Tibial artery (tissue), 4 donors: ENCODE measurements around the gene MYH15.

Experiments used
- DNase-seq, 2 donors: peaks; one replicate each; pipeline ENCODE4 v3.0.0-alpha.2; 2019
- H3K27ac ChIP-seq, 2 donors: fragments of 200-600 bp; sonication (generic) in 1 of 2; 1 replicate in 1 of 2; 2 replicates in 1 of 2; pipeline ENCODE4 v1.5.1; 2018 to 2019; ENCODE audit warnings: mild to moderate bottlenecking in 1 of 2
- H3K27me3 ChIP-seq, 2 donors: fragments of 200-600 bp; sonication (generic) in 1 of 2; one replicate each; pipeline versions ENCODE4 v1.5.1 to v1.6.0; 2016 to 2019
- H3K36me3 ChIP-seq, 3 donors: fragments of 200-600 bp; sonication (generic) in 2 of 3; one replicate each; pipeline ENCODE4 v1.5.1; 2016 to 2019; ENCODE audit warnings: mild to moderate bottlenecking in 2 of 3
- H3K4me1 ChIP-seq, 4 donors: fragments of 200-600 bp; sonication (generic) in 2 of 4; 1 replicate in 3 of 4; 2 replicates in 1 of 4; pipeline ENCODE4 v1.5.1; 2016 to 2019
- H3K4me3 ChIP-seq, 2 donors: fragments of 200-600 bp; sonication (generic) in 1 of 2; 1 replicate in 1 of 2; 2 replicates in 1 of 2; pipeline ENCODE4 v1.5.1; 2018 to 2019; ENCODE audit warnings: mild to moderate bottlenecking in 2 of 2
- H3K9me3 ChIP-seq, 3 donors: fragments of 200-600 bp; sonication (generic) in 1 of 3; one replicate each; pipeline ENCODE4 v1.5.1; 2016 to 2019
- intact Hi-C: fragments of 100-400 bp; cut with DNase I; formaldehyde crosslinking; loops from one replicate; pipeline ENCODE4 v1.15.0; 2023; ENCODE audit warnings: low total_unique reads
- TF ChIP-seq, protein P1 (sequence below), 2 experiments: fragments of 200-600 bp in 1 of 2; fragments of 450-650 bp in 1 of 2; IDR thresholded peaks; one replicate each; pipeline ENCODE4 v1.5.1; 2017 to 2019; ENCODE audit warnings: antibody characterized with exemption in 2 of 2, mild to moderate bottlenecking in 1 of 2, moderate library complexity in 1 of 2

The MYH15 gene

DNA sequence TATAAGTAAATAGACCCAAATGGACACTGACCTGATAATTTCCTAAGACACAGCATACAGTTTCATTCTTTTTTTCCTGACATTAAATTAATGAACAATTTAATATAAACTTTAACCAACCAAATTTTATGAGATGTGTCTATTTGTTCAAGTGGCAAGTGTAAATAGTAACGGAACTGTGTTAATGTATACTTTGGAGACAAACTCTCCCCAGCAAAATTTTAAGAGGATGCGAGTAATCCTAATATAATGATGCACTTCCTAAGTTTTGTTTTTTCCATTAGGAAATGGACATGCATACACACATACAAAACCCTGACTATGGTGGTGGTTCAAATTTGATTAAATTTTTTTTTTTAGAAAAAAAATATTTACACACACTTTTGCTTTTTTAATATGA lies 38.5 kb upstream of the MYH15 start:
- no peaks in the 10 kb centered on the region for H3K36me3 ChIP-seq
- no peaks in the 10 kb centered on the region for H3K27me3 ChIP-seq
- no peak overlapping the region for H3K27ac ChIP-seq
- no peak overlapping the region for H3K4me3 ChIP-seq
- intact Hi-C loops = no loop called here
- no peaks in the 10 kb centered on the region for H3K9me3 ChIP-seq
- TF ChIP-seq, protein P1, sequence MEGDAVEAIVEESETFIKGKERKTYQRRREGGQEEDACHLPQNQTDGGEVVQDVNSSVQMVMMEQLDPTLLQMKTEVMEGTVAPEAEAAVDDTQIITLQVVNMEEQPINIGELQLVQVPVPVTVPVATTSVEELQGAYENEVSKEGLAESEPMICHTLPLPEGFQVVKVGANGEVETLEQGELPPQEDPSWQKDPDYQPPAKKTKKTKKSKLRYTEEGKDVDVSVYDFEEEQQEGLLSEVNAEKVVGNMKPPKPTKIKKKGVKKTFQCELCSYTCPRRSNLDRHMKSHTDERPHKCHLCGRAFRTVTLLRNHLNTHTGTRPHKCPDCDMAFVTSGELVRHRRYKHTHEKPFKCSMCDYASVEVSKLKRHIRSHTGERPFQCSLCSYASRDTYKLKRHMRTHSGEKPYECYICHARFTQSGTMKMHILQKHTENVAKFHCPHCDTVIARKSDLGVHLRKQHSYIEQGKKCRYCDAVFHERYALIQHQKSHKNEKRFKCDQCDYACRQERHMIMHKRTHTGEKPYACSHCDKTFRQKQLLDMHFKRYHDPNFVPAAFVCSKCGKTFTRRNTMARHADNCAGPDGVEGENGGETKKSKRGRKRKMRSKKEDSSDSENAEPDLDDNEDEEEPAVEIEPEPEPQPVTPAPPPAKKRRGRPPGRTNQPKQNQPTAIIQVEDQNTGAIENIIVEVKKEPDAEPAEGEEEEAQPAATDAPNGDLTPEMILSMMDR (IDR thresholded peaks at IDR 0.05) = no peak
- DNase-seq = no peak
- H3K4me1 ChIP-seq = peaks cover 0 to 7% (median 0%) of the 10 kb centered on the region in 4 donors

- H3K36me3 ChIP-seq = no peaks in the 10 kb centered on the region
- H3K4me1 ChIP-seq = peaks cover 0 to 7% (median 0%) of the 10 kb centered on the region in 4 donors
- intact Hi-C loops = no loop called here
- H3K27me3 ChIP-seq = no peaks in the 10 kb centered on the region
- no peak for DNase-seq
- TF ChIP-seq, protein P1 (IDR thresholded peaks at IDR 0.05) = no peak
- no peak overlapping the region for H3K4me3 ChIP-seq
- H3K9me3 ChIP-seq = no peaks in the 10 kb centered on the region
- H3K27ac ChIP-seq = no peak overlapping the region
These were observed 37.9 kb upstream of the MYH15 start for GRCh38 chr3:108548304-108548703.

- TF ChIP-seq, protein P1 (IDR thresholded peaks at IDR 0.05) = no peak
- intact Hi-C loops = no loop called here
- Histone ChIP-seq H3K36me3 (no peaks in the 10 kb centered on the region), H3K27ac (peak overlapping the region in 1 of 2 donors; percentile 13), H3K27me3 (no peaks in the 10 kb centered on the region), H3K4me1 (no peaks in the 10 kb centered on the region), H3K9me3 (no peaks in the 10 kb centered on the region), H3K4me3 (peak overlapping the region in 1 of 2 donors; percentile 5)
- DNase-seq = no peak
These were observed 36.3 kb upstream of the MYH15 start for GRCh38 chr3:108546692-108547091.

GRCh38 chr3:108546247-108546646 lies 35.9 kb upstream of the MYH15 start:
- TF ChIP-seq, protein P1 (IDR thresholded peaks at IDR 0.05) = no peak
- intact Hi-C loops = no loop called here
- Histone ChIP-seq H3K9me3 (no peaks in the 10 kb centered on the region), H3K27ac (peak overlapping the region in 1 of 2 donors; percentile 13), H3K4me1 (no peaks in the 10 kb centered on the region), H3K36me3 (no peaks in the 10 kb centered on the region), H3K4me3 (peak overlapping the region; percentile 5 to 7), H3K27me3 (no peaks in the 10 kb centered on the region)
- no peak for DNase-seq

DNA sequence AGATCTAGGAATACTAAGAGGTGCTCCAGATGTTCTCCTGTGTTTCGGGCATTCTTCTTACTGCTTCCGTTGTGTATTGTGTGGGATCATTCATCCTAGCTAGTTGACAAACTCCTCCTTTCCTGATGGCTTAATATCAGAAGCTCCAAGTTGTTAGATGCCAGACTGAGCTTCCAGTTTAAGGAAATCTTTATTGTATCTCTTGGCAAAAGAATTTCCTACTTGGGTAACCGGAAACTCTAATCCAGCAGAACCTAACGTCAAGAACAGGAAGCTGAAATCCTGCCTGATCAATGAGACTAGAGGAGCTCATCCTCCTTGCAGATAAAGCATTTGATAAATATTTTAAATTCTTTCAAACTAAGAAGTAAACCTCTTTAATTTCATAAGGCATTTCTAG lies 27.7 kb upstream of the MYH15 start:
- Histone ChIP-seq H3K27ac (no peak overlapping the region), H3K36me3 (no peaks in the 10 kb centered on the region), H3K9me3 (no peaks in the 10 kb centered on the region), H3K27me3 (no peaks in the 10 kb centered on the region), H3K4me1 (no peaks in the 10 kb centered on the region), H3K4me3 (no peak overlapping the region)
- DNase-seq = no peak
- TF ChIP-seq, protein P1 (IDR thresholded peaks at IDR 0.05) = no peak
- intact Hi-C loops = no loop called here
